H1 (cell line): ENCODE results near the gene EVI5. TPM values are rescaled to one million over a fixed set of nuclear protein-coding genes. Genes with fewer than 3 reads are reported as not detected.

Source experiments
- CTCF ChIA-PET: fragments of 300-600 bp; sonication (Branson Sonifier 250); formaldehyde crosslinking; loops from one replicate; lab custom pipeline; 2021; ENCODE audit not compliant: partially characterized antibody; lab: Charles Lee
- POLR2A ChIA-PET: fragments of 300-600 bp; sonication (Branson Sonifier 250); formaldehyde crosslinking; loops from one replicate; lab custom pipeline; 2021; ENCODE audit warnings: inconsistent platforms; ENCODE audit not compliant: partially characterized antibody; lab: Charles Lee
- DNase-seq, 2 experiments: peaks; one replicate each; pipeline versions ENCODE4 v3.0.0 to v3.0.0-alpha.2; 2010 to 2022; ENCODE audit warnings: low spot score in 2 of 2, low read depth in 1 of 2, mixed read lengths in 1 of 2
- FAIRE-seq: peaks from 2 replicates; lab custom pipeline; 2011; peaks lifted over from hg19 to GRCh38; lab: Jason Lieb, UNC
- H2AFZ ChIP-seq: 2 replicates; pipeline ENCODE4 v1.8.1; 2012; ENCODE audit warnings: low read length, inconsistent platforms
- H2AK5ac ChIP-seq: 2 replicates; pipeline ENCODE4 v1.6.1; 2013; ENCODE audit warnings: low read depth, low read length
- H2BK120ac ChIP-seq: replicated peaks from 2 replicates; pipeline ENCODE3; 2013; ENCODE audit warnings: low read depth, low read length, inconsistent platforms
- H2BK12ac ChIP-seq: 2 replicates; pipeline ENCODE4 v1.6.1; 2013; ENCODE audit warnings: low read depth, low read length
- H2BK15ac ChIP-seq: 2 replicates; pipeline ENCODE4 v1.6.1; 2013; ENCODE audit warnings: low read length
- H2BK20ac ChIP-seq: 2 replicates; pipeline ENCODE4 v1.6.1; 2013; ENCODE audit warnings: low read length
- H2BK5ac ChIP-seq: 2 replicates; pipeline ENCODE4 v1.6.1; 2013; ENCODE audit warnings: low read depth, low read length
- H3K14ac ChIP-seq: 2 replicates; pipeline ENCODE4 v1.6.1; 2013; ENCODE audit warnings: inconsistent platforms; ENCODE audit not compliant: insufficient read length
- H3K18ac ChIP-seq: 2 replicates; pipeline ENCODE4 v1.6.1; 2013; ENCODE audit warnings: low read length; ENCODE audit errors: extremely low read depth
- H3K23ac ChIP-seq: 2 replicates; pipeline ENCODE4 v1.6.1; 2013; ENCODE audit warnings: inconsistent platforms; ENCODE audit not compliant: insufficient read length
- H3K23me2 ChIP-seq: 2 replicates; pipeline ENCODE4 v1.6.1; 2013; ENCODE audit warnings: low read depth, low read length
- H3K27ac ChIP-seq: 2 replicates; pipeline ENCODE4 v1.6.1; 2011; ENCODE audit warnings: low read depth, low read length, inconsistent platforms
- H3K27me3 ChIP-seq, 4 experiments: replicated peaks in 1 of 4; 1 replicate in 1 of 4; 2 replicates in 3 of 4; pipeline versions ENCODE4 v1.6.1 to v1.8.1; 2011 to 2013; ENCODE audit warnings: low read length in 3 of 4, mild to moderate bottlenecking in 3 of 4, inconsistent platforms in 2 of 4, mixed read lengths in 2 of 4, moderate library complexity in 1 of 4; ENCODE audit not compliant: control insufficient read depth in 3 of 4, insufficient read depth in 3 of 4; ENCODE audit errors: extremely low read depth in 1 of 4
- H3K36me3 ChIP-seq, 4 experiments: 2 replicates each; pipeline versions ENCODE4 v1.6.1 to v1.8.1; 2011 to 2013; ENCODE audit warnings: mild to moderate bottlenecking in 4 of 4, low read length in 3 of 4, moderate library complexity in 2 of 4, control low read depth in 1 of 4, inconsistent platforms in 1 of 4; ENCODE audit not compliant: insufficient read depth in 4 of 4, control insufficient read depth in 2 of 4
- H3K4ac ChIP-seq: replicated peaks from 2 replicates; pipeline ENCODE3; 2013; ENCODE audit warnings: low read length, low read depth, mixed read lengths, inconsistent platforms; ENCODE audit not compliant: insufficient read length
- H3K4me1 ChIP-seq, 4 experiments: replicated peaks in 1 of 4; 1 replicate in 1 of 4; 2 replicates in 3 of 4; pipeline versions ENCODE4 v1.6.1 to v1.8.1; 2011 to 2013; ENCODE audit warnings: low read length in 3 of 4, inconsistent platforms in 2 of 4, mixed read lengths in 1 of 4; ENCODE audit not compliant: insufficient read depth in 4 of 4, control insufficient read depth in 3 of 4
- H3K4me2 ChIP-seq, 2 experiments: 2 replicates each; pipeline versions ENCODE4 v1.6.1 to v1.8.1; 2011 to 2013; ENCODE audit warnings: low read depth in 2 of 2, low read length in 2 of 2, control low read depth in 1 of 2, inconsistent platforms in 1 of 2, mild to moderate bottlenecking in 1 of 2; ENCODE audit not compliant: insufficient read depth in 1 of 2
- H3K4me3 ChIP-seq, 4 experiments: fragments of 200-600, 300-600 bp in 1 of 4; sonication (generic), shearing (Covaris generic), sonication (Bioruptor Twin) in 1 of 4; 2 replicates each; pipeline versions ENCODE4 v1.5.1 to v1.8.1; 2011 to 2016; ENCODE audit warnings: low read length in 4 of 4, low read depth in 3 of 4, control low read depth in 2 of 4, inconsistent platforms in 2 of 4, mild to moderate bottlenecking in 2 of 4, mixed read lengths in 1 of 4, moderate library complexity in 1 of 4; ENCODE audit not compliant: insufficient read depth in 2 of 4; ENCODE audit errors: extremely low read depth in 1 of 4
- H3K56ac ChIP-seq: replicated peaks from 2 replicates; pipeline ENCODE3; 2013; ENCODE audit warnings: low read depth, mild to moderate bottlenecking, mixed read lengths, low read length, inconsistent platforms; ENCODE audit not compliant: insufficient read length
- H3K79me1 ChIP-seq: 2 replicates; pipeline ENCODE4 v1.6.1; 2013; ENCODE audit warnings: low read depth, low read length, control low read depth
- H3K79me2 ChIP-seq, 2 experiments: 2 replicates each; pipeline versions ENCODE4 v1.6.1 to v1.8.1; 2012 to 2013; ENCODE audit warnings: low read length in 2 of 2, mild to moderate bottlenecking in 2 of 2, inconsistent platforms in 1 of 2; ENCODE audit not compliant: insufficient read depth in 2 of 2, control insufficient read depth in 1 of 2
- H3K9ac ChIP-seq, 4 experiments: replicated peaks in 1 of 4; 1 replicate in 1 of 4; 2 replicates in 3 of 4; pipeline versions ENCODE4 v1.6.1 to v1.8.1; 2011 to 2013; ENCODE audit warnings: low read depth in 3 of 4, low read length in 3 of 4, control low read depth in 2 of 4, mild to moderate bottlenecking in 2 of 4, moderate library complexity in 2 of 4, inconsistent platforms in 1 of 4; ENCODE audit errors: extremely low read depth in 1 of 4
- H3K9me3 ChIP-seq, 2 experiments: 2 replicates each; pipeline versions ENCODE4 v1.6.1 to v1.8.1; 2012 to 2013; ENCODE audit warnings: mild to moderate bottlenecking in 2 of 2, moderate library complexity in 2 of 2, control low read depth in 1 of 2, inconsistent platforms in 1 of 2, low read depth in 1 of 2, low read length in 1 of 2, mixed read lengths in 1 of 2; ENCODE audit not compliant: insufficient read depth in 2 of 2
- H4K20me1 ChIP-seq, 2 experiments: replicated peaks in 1 of 2; 2 replicates each; pipeline versions ENCODE3 to v1.8.1; 2011 to 2013; ENCODE audit warnings: inconsistent platforms in 2 of 2, low read length in 2 of 2, mild to moderate bottlenecking in 1 of 2; ENCODE audit not compliant: insufficient read depth in 2 of 2, control insufficient read depth in 1 of 2
- H4K5ac ChIP-seq: 2 replicates; pipeline ENCODE4 v1.6.1; 2013; ENCODE audit warnings: low read length, low read depth, mixed read lengths, inconsistent platforms; ENCODE audit not compliant: insufficient read length
- H4K8ac ChIP-seq: 2 replicates; pipeline ENCODE4 v1.8.0; 2013; ENCODE audit warnings: mild to moderate bottlenecking, moderate library complexity, low read length, inconsistent platforms; ENCODE audit not compliant: insufficient read depth; ENCODE audit errors: extremely low read depth
- H4K91ac ChIP-seq: replicated peaks from 2 replicates; pipeline ENCODE3; 2013; ENCODE audit warnings: low read length, mixed read lengths, inconsistent platforms; ENCODE audit not compliant: insufficient read length
- KDM4A ChIP-seq: IDR thresholded peaks from one replicate; pipeline ENCODE4 v1.7.1; 2012; ENCODE audit warnings: low read depth, mild to moderate bottlenecking, moderate library complexity, low read length, inconsistent platforms; ENCODE audit not compliant: severe bottlenecking
- PHF8 ChIP-seq: fragments of 200-600 bp; sonication (generic); conservative IDR thresholded peaks from 2 replicates; pipeline ENCODE4 v1.7.1; 2012; ENCODE audit warnings: low read depth, mild to moderate bottlenecking, inconsistent platforms, low read length, moderate library complexity
- POU5F1 ChIP-seq: IDR thresholded peaks from 2 replicates; pipeline ENCODE4 v1.6.1; 2011; ENCODE audit warnings: low read depth, mild to moderate bottlenecking, low read length, moderate library complexity
- TCF12 ChIP-seq: IDR thresholded peaks from 2 replicates; pipeline ENCODE4 v1.6.1; 2011; ENCODE audit warnings: low read depth, mild to moderate bottlenecking, low read length
- ZNF274 ChIP-seq: IDR thresholded peaks from 2 replicates; pipeline ENCODE4 v1.7.0; 2012; ENCODE audit warnings: low read length, borderline replicate concordance; ENCODE audit errors: extremely low read depth
- WGBS, 2 experiments: shearing (Covaris generic) in 1 of 2; methylation state at CpG; one replicate each; pipeline versions ENCODE4 v1.1.6 to v1.1.7; 2013 to 2015; ENCODE audit warnings: low lambda C conversion rate in 2 of 2, mixed read lengths in 2 of 2, inconsistent platforms in 1 of 2, low coverage in 1 of 2, missing lambda C conversion rate in 1 of 2; ENCODE audit not compliant: insufficient replicate concordance in 2 of 2, insufficient coverage in 1 of 2, insufficient read length in 1 of 2; ENCODE audit errors: extremely low coverage in 1 of 2, missing lambda C conversion rate in 1 of 2; 5-methylcytosine and 5-hydroxymethylcytosine counted together
- polyA plus RNA-seq, 7 experiments: library from polyadenylated mRNA; depleted of rRNA in 3 of 7; stranded (reverse) in 5 of 7; unstranded in 2 of 7; fragments of >200 nt in 5 of 7; fragments of 200-250 nt in 2 of 7; gene quantifications; 1 replicate in 5 of 7; 2 replicates in 1 of 7; 4 replicates in 1 of 7; pipeline versions ENCODE4 v1.2.1 to v1.2.3, GENCODE V29; 2011 to 2013; ENCODE audit warnings: missing spikeins in 2 of 7, mixed read lengths in 2 of 7
- total RNA-seq: library from RNA; stranded (reverse); fragmentation: NEBNext Ultra II Directional; extraction: Animal tissue kit (Norgen Biotek cat#: 25700); gene quantifications from 2 replicates; pipeline ENCODE4 v1.2.1, GENCODE V29; 2021

The EVI5 gene
- total and polyA plus RNA-seq, 2 of the 8 experiments (the other 6 are each of a cell fraction or from before 2014, with no cell fraction given), result 1.7 to 13.7 TPM

GRCh38 chr1:92778376-92778775, 6.5 kb downstream of the EVI5 start:
- 86% methylated on average over 1 of the region's 1 CpG; no CpG with 5 or more reads in 1 of the 2 experiments for WGBS, 2 experiments
- no peaks in the 10 kb centered on the region for H3K79me1 ChIP-seq
- H4K8ac ChIP-seq, result no peak overlapping the region
- H3K79me2 ChIP-seq, result peaks cover 0 to 40% of the 10 kb centered on the region in 2 experiments; a peak in 2 of 4 replicates
- no peak overlapping the region for H2AFZ ChIP-seq
- no peaks in the 10 kb centered on the region for H3K9me3 ChIP-seq
- H3K4me1 ChIP-seq, result no peaks in the 10 kb centered on the region; a peak in 2 of 7 replicates
- H4K20me1 ChIP-seq, result peaks cover 0 to 2% of the 10 kb centered on the region in 2 experiments
- H3K23ac ChIP-seq, result no peak overlapping the region
- H3K36me3 ChIP-seq, result no peaks in the 10 kb centered on the region
- no peak overlapping the region for H3K14ac ChIP-seq
- H4K5ac ChIP-seq, result no peak overlapping the region
- H2AK5ac ChIP-seq, result no peak overlapping the region
- H3K9ac ChIP-seq, result no peak overlapping the region
- no peak for DNase-seq
- no peak overlapping the region for H2BK12ac ChIP-seq
- POLR2A ChIA-PET, result interaction anchor here (0.7 to 0.8 kb wide), 2 partner anchors 53 to 54 kb away, joined by 3 to 5 read pairs; no protein-coding TSS in a partner anchor
- H2BK15ac ChIP-seq, result no peak overlapping the region
- FAIRE-seq, result no peak
- H2BK120ac ChIP-seq, result no peak overlapping the region
- no peaks in the 10 kb centered on the region for H3K27me3 ChIP-seq
- H3K4me2 ChIP-seq, result no peak overlapping the region
- CTCF ChIA-PET, result interaction anchor here (0.7 to 1.9 kb wide), 2 partner anchors 25 to 40 kb away, joined by 3 to 6 read pairs; no protein-coding TSS in a partner anchor
- no peak overlapping the region for H3K18ac ChIP-seq
- no peak overlapping the region for H3K27ac ChIP-seq
- H3K56ac ChIP-seq, result no peak overlapping the region
- no peaks in the 10 kb centered on the region for H3K23me2 ChIP-seq
- H4K91ac ChIP-seq, result no peak overlapping the region
- no peak overlapping the region for H3K4ac ChIP-seq
- TF ChIP-seq POU5F1 (no peak), KDM4A (no peak), TCF12 (no peak), PHF8 (no peak), ZNF274 (no peak)
- no peak overlapping the region for H2BK20ac ChIP-seq
- no peak overlapping the region for H2BK5ac ChIP-seq
- no peak overlapping the region for H3K4me3 ChIP-seq
